IMR-90 (cell line): ENCODE results near the gene NACC2. TPM values are rescaled to one million over a fixed set of nuclear protein-coding genes. Genes with fewer than 3 reads are reported as not detected.
A peak's percentile ranks its signal among the peaks of the same experiment; 100 is the strongest.

Experiments
- ATAC-seq: fragments of 200-7000 bp; cut with Tn5 transposase; 2 replicates; pipeline ENCODE4 v1.9.1; 2020; ENCODE audit warnings: low read depth, mild to moderate bottlenecking, moderate library complexity
- BruUV-seq: library from RNA; stranded (reverse); fragments of 400-500 nt; replicated peaks from 2 replicates; lab custom pipeline; 2021; lab: Mats Ljungman, UMichigan
- CTCF ChIA-PET: fragments of 300-600 bp; formaldehyde crosslinking; extraction: SDS; loops from one replicate; lab custom pipeline; 2021; ENCODE audit warnings: antibody characterized with exemption; lab: Yijun Ruan, JAX
- POLR2A ChIA-PET: fragments of 300-600 bp; sonication (Branson Sonifier 250); formaldehyde crosslinking; loops from one replicate; lab custom pipeline; 2022; ENCODE audit warnings: antibody characterized with exemption; ENCODE audit not compliant: unreplicated experiment; lab: Charles Lee
- DNase-seq: peaks from one replicate; pipeline ENCODE4 v3.0.0; 2013
- H2AFZ ChIP-seq: replicated peaks from 2 replicates; pipeline ENCODE3; 2013; ENCODE audit warnings: low read length, mild to moderate bottlenecking; ENCODE audit not compliant: poor library complexity
- H2AK5ac ChIP-seq: 2 replicates; pipeline ENCODE4 v1.6.1; 2013; ENCODE audit warnings: low read depth, low read length, inconsistent platforms
- H2AK9ac ChIP-seq: replicated peaks from 2 replicates; pipeline ENCODE3; 2013; ENCODE audit warnings: mild to moderate bottlenecking, low read depth, low read length, moderate library complexity; ENCODE audit not compliant: poor library complexity
- H2BK120ac ChIP-seq: 2 replicates; pipeline ENCODE4 v1.6.1; 2013; ENCODE audit warnings: low read depth, low read length, inconsistent platforms
- H2BK15ac ChIP-seq: 3 replicates; pipeline ENCODE4 v1.6.1; 2013; ENCODE audit warnings: low read depth, low read length, inconsistent platforms
- H2BK20ac ChIP-seq: 2 replicates; pipeline ENCODE4 v1.6.1; 2013; ENCODE audit warnings: low read depth, mild to moderate bottlenecking, inconsistent platforms, low read length, moderate library complexity
- H2BK5ac ChIP-seq: 2 replicates; pipeline ENCODE4 v1.6.1; 2013; ENCODE audit warnings: mild to moderate bottlenecking, low read depth, low read length, inconsistent platforms; ENCODE audit not compliant: poor library complexity, severe bottlenecking
- H3K14ac ChIP-seq: replicated peaks from 2 replicates; pipeline ENCODE4 v1.6.1; 2013; ENCODE audit warnings: low read depth, low read length, inconsistent platforms
- H3K18ac ChIP-seq: 2 replicates; pipeline ENCODE4 v1.6.1; 2013; ENCODE audit warnings: low read depth, low read length, control low read depth
- H3K23ac ChIP-seq: 2 replicates; pipeline ENCODE4 v1.6.1; 2013; ENCODE audit warnings: low read depth, low read length, inconsistent platforms
- H3K27ac ChIP-seq: 2 replicates; pipeline ENCODE4 v1.5.1; 2013; ENCODE audit warnings: mild to moderate bottlenecking, control low read depth, low read length; ENCODE audit not compliant: insufficient read depth
- H3K27me3 ChIP-seq: 2 replicates; pipeline ENCODE4 v1.6.1; 2013; ENCODE audit warnings: low read length; ENCODE audit not compliant: control insufficient read depth, insufficient read depth
- H3K36me3 ChIP-seq: 2 replicates; pipeline ENCODE4 v1.6.1; 2013; ENCODE audit warnings: low read length, mixed read lengths; ENCODE audit not compliant: control insufficient read depth, insufficient read depth
- H3K4ac ChIP-seq: 2 replicates; pipeline ENCODE4 v1.6.1; 2013; ENCODE audit warnings: low read depth, low read length, inconsistent platforms
- H3K4me1 ChIP-seq: 2 replicates; pipeline ENCODE4 v1.6.1; 2013; ENCODE audit warnings: low read length, mixed read lengths; ENCODE audit not compliant: control insufficient read depth, insufficient read depth
- H3K4me2 ChIP-seq: 2 replicates; pipeline ENCODE4 v1.6.1; 2013; ENCODE audit warnings: low read depth, mild to moderate bottlenecking, control low read depth, low read length, moderate library complexity
- H3K4me3 ChIP-seq: 2 replicates; pipeline ENCODE4 v1.5.1; 2013; ENCODE audit warnings: low read depth, mild to moderate bottlenecking, control low read depth, low read length, moderate library complexity; ENCODE audit not compliant: insufficient read depth
- H3K56ac ChIP-seq: 2 replicates; pipeline ENCODE4 v1.6.1; 2013; ENCODE audit warnings: low read length, inconsistent platforms; ENCODE audit not compliant: insufficient read depth; ENCODE audit errors: extremely low read depth
- H3K79me1 ChIP-seq, 2 experiments: 2 replicates each; pipeline ENCODE4 v1.6.1; 2013; ENCODE audit warnings: low read length in 2 of 2, inconsistent platforms in 1 of 2, low read depth in 1 of 2
- H3K9ac ChIP-seq: 2 replicates; pipeline ENCODE4 v1.6.1; 2013; ENCODE audit warnings: low read depth, low read length, control low read depth
- H3K9me1 ChIP-seq: 2 replicates; pipeline ENCODE4 v1.6.1; 2013; ENCODE audit warnings: low read length, inconsistent platforms; ENCODE audit not compliant: insufficient read depth
- H3K9me3 ChIP-seq: 2 replicates; pipeline ENCODE4 v1.6.1; 2013; ENCODE audit warnings: low read length; ENCODE audit not compliant: control insufficient read depth, insufficient read depth
- H4K20me1 ChIP-seq: 2 replicates; pipeline ENCODE4 v1.6.1; 2013; ENCODE audit warnings: low read length, inconsistent platforms; ENCODE audit not compliant: insufficient read depth
- H4K5ac ChIP-seq: 2 replicates; pipeline ENCODE4 v1.6.1; 2013; ENCODE audit warnings: mild to moderate bottlenecking, low read depth, low read length, control low read depth
- H4K8ac ChIP-seq, 2 experiments: 2 replicates each; pipeline ENCODE4 v1.6.1; 2013; ENCODE audit warnings: low read depth in 2 of 2, low read length in 2 of 2, control low read depth in 1 of 2, inconsistent platforms in 1 of 2
- H4K91ac ChIP-seq: 2 replicates; pipeline ENCODE4 v1.6.1; 2013; ENCODE audit warnings: low read depth, low read length, inconsistent platforms; ENCODE audit not compliant: insufficient read depth
- BHLHE40 ChIP-seq: fragments of 150-350 bp; IDR thresholded peaks from 2 replicates; pipeline ENCODE4 v1.6.1; 2016; ENCODE audit warnings: mild to moderate bottlenecking, low read depth, low read length
- CEBPB ChIP-seq: IDR thresholded peaks from 2 replicates; pipeline ENCODE4 v1.6.1; 2012; ENCODE audit warnings: low read depth, low read length, improper control_type of control experiment
- CHD1 ChIP-seq: IDR thresholded peaks from 2 replicates; pipeline ENCODE4 v1.6.1; 2012; ENCODE audit warnings: low read depth, low read length, improper control_type of control experiment
- ELK1 ChIP-seq: fragments of 150-350 bp; IDR thresholded peaks from 2 replicates; pipeline ENCODE4 v1.6.1; 2016; ENCODE audit warnings: low read depth, mild to moderate bottlenecking, low read length, moderate library complexity, borderline replicate concordance
- FOS ChIP-seq: fragments of 150-350 bp; IDR thresholded peaks from 2 replicates; pipeline ENCODE4 v1.6.1; 2016; ENCODE audit warnings: low read depth, low read length
- MAFK ChIP-seq: IDR thresholded peaks from 2 replicates; pipeline ENCODE4 v1.6.1; 2012; ENCODE audit warnings: low read depth, low read length, improper control_type of control experiment
- MAZ ChIP-seq: IDR thresholded peaks from 2 replicates; pipeline ENCODE4 v1.6.1; 2012; ENCODE audit warnings: low read depth, mild to moderate bottlenecking, low read length, improper control_type of control experiment, moderate library complexity, borderline replicate concordance
- MXI1 ChIP-seq: IDR thresholded peaks from 2 replicates; pipeline ENCODE4 v1.6.1; 2012; ENCODE audit warnings: low read depth, mild to moderate bottlenecking, low read length, moderate library complexity, borderline replicate concordance
- NFE2L2 ChIP-seq: fragments of 150-350 bp; IDR thresholded peaks from 2 replicates; pipeline ENCODE4 v1.6.1; 2016; ENCODE audit warnings: low read depth, mild to moderate bottlenecking, low read length
- POLR2A ChIP-seq: IDR thresholded peaks from 2 replicates; pipeline ENCODE4 v1.6.1; 2012; ENCODE audit warnings: mild to moderate bottlenecking, low read depth, low read length
- RAD21 ChIP-seq: IDR thresholded peaks from 2 replicates; pipeline ENCODE4 v1.6.1; 2012; ENCODE audit warnings: low read length, improper control_type of control experiment
- RCOR1 ChIP-seq: IDR thresholded peaks from 2 replicates; pipeline ENCODE4 v1.6.1; 2012; ENCODE audit warnings: mild to moderate bottlenecking, low read length, improper control_type of control experiment; ENCODE audit not compliant: insufficient replicate concordance
- RFX5 ChIP-seq: IDR thresholded peaks from 2 replicates; pipeline ENCODE4 v1.8.0; 2012; ENCODE audit warnings: low read depth, mild to moderate bottlenecking, low read length, moderate library complexity
- SMC3 ChIP-seq: fragments of 150-350 bp; IDR thresholded peaks from 2 replicates; pipeline ENCODE4 v1.6.1; 2016; ENCODE audit warnings: low read depth, mild to moderate bottlenecking, antibody characterized with exemption, low read length, moderate library complexity
- USF2 ChIP-seq: fragments of 150-350 bp; IDR thresholded peaks from 2 replicates; pipeline ENCODE4 v1.6.1; 2017; ENCODE audit warnings: mild to moderate bottlenecking, antibody characterized with exemption, low read length, low read depth
- WGBS, 2 experiments: methylation state at CpG; one replicate each; pipeline versions ENCODE4 v1.1.5 to v1.1.7; 2013; ENCODE audit warnings: missing lambda C conversion rate in 2 of 2; ENCODE audit not compliant: insufficient read length in 1 of 2; ENCODE audit errors: extremely low coverage in 2 of 2; 5-methylcytosine and 5-hydroxymethylcytosine counted together
- dilution Hi-C: fragments of 300-500 bp; cut with HindIII; formaldehyde crosslinking; loops from one replicate; pipeline ENCODE4 v1.14.3; 2018; ENCODE audit warnings: low sequenced_read_pairs; ENCODE audit not compliant: unreplicated experiment
- in situ Hi-C: fragments of 300-500 bp; cut with MboI; formaldehyde crosslinking; loops from 3 replicates; pipeline ENCODE4 v1.14.3; 2019; ENCODE audit warnings: low sequenced_read_pairs, inconsistent platforms, mixed read lengths
- intact Hi-C: fragments of 100-400 bp; cut with micrococcal nuclease; formaldehyde crosslinking; loops from 2 replicates; pipeline ENCODE4 v1.10.0; 2022
- polyA plus RNA-seq, 3 experiments: library from polyadenylated mRNA; depleted of rRNA; stranded (reverse); fragments of >200 nt; gene quantifications; 2 replicates each; pipeline ENCODE4 v1.2.3, GENCODE V29; 2012; ENCODE audit warnings: low replicate concordance in 1 of 3
- total RNA-seq: library from RNA; depleted of rRNA; stranded (reverse); fragments of >200 nt; gene quantifications from 2 replicates; pipeline ENCODE4 v1.2.3, GENCODE V29; 2012
- TF ChIP-seq, protein P1 (sequence below): conservative IDR thresholded peaks from 2 replicates; pipeline ENCODE4 v1.5.1; 2012; ENCODE audit warnings: mild to moderate bottlenecking, low read depth, low read length, improper control_type of control experiment

Gene NACC2
- total and polyA plus RNA-seq, 2 of the 4 experiments (the other 2 are of a cell fraction) = 7.9 to 19.0 TPM

GRCh38 chr9:135976944-135977343, 118.1 kb downstream of the NACC2 start:
- TF ChIP-seq CEBPB (no peak), FOS (no peak), MAZ (no peak), BHLHE40 (no peak), ELK1 (no peak), MAFK (no peak), POLR2A (no peak), SMC3 (no peak), RAD21 (no peak), RCOR1 (no peak), MXI1 (no peak), CHD1 (no peak), RFX5 (no peak), USF2 (no peak), NFE2L2 (no peak)
- TF ChIP-seq, protein P1, sequence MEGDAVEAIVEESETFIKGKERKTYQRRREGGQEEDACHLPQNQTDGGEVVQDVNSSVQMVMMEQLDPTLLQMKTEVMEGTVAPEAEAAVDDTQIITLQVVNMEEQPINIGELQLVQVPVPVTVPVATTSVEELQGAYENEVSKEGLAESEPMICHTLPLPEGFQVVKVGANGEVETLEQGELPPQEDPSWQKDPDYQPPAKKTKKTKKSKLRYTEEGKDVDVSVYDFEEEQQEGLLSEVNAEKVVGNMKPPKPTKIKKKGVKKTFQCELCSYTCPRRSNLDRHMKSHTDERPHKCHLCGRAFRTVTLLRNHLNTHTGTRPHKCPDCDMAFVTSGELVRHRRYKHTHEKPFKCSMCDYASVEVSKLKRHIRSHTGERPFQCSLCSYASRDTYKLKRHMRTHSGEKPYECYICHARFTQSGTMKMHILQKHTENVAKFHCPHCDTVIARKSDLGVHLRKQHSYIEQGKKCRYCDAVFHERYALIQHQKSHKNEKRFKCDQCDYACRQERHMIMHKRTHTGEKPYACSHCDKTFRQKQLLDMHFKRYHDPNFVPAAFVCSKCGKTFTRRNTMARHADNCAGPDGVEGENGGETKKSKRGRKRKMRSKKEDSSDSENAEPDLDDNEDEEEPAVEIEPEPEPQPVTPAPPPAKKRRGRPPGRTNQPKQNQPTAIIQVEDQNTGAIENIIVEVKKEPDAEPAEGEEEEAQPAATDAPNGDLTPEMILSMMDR = no peak
- H4K5ac ChIP-seq = no peak overlapping the region
- no peak overlapping the region for H3K23ac ChIP-seq
- WGBS, 2 experiments = no CpG with 5 or more reads among the region's 13 CpGs
- no peak overlapping the region for H2BK120ac ChIP-seq
- H2BK15ac ChIP-seq = no peak overlapping the region
- no peaks in the 10 kb centered on the region for H3K79me1 ChIP-seq
- DNase-seq (no peak), ATAC-seq (no peak; the same call in 1 of the 2 replicates)
- no peak overlapping the region for H2BK5ac ChIP-seq
- no peak overlapping the region for H2AFZ ChIP-seq
- H2BK20ac ChIP-seq = no peak overlapping the region
- H3K14ac ChIP-seq = no peak overlapping the region
- dilution Hi-C loops = no loop called here
- H2AK5ac ChIP-seq = no peak overlapping the region
- no peak overlapping the region for H4K8ac ChIP-seq
- ChIA-PET POLR2A (no interaction called here), CTCF (no interaction called here)
- peak overlapping the region; percentile 21; the same call in 1 of the 2 replicates for H3K4me2 ChIP-seq
- H2AK9ac ChIP-seq = no peak overlapping the region
- H3K4ac ChIP-seq = no peak overlapping the region
- H4K91ac ChIP-seq = no peak overlapping the region
- no peak overlapping the region for H3K18ac ChIP-seq
- no peaks in the 10 kb centered on the region for H3K9me1 ChIP-seq
- H3K9me3 ChIP-seq = no peaks in the 10 kb centered on the region
- H3K36me3 ChIP-seq = no peaks in the 10 kb centered on the region
- intact Hi-C loops = no loop called here
- H3K56ac ChIP-seq = no peak overlapping the region
- peaks cover 8% of the 10 kb centered on the region; the same call in 1 of the 2 replicates for H3K4me1 ChIP-seq
- H3K27ac ChIP-seq = no peak overlapping the region
- peaks cover 3% of the 10 kb centered on the region; the same call in 1 of the 2 replicates for H4K20me1 ChIP-seq
- no TSS peak for BruUV-seq
- H3K4me3 ChIP-seq = no peak overlapping the region
- in situ Hi-C loops = no loop called here
- no peak overlapping the region for H3K9ac ChIP-seq
- H3K27me3 ChIP-seq = peaks cover 21% of the 10 kb centered on the region
